VCaP (cell line): Measurements from ENCODE around the gene CLASP1.

Source experiments
- H3K27ac ChIP-seq: fragments of 450-650 bp; 2 replicates; pipeline ENCODE4 v1.5.1; 2017
- TF ChIP-seq, protein P1 (sequence below): fragments of 450-650 bp; conservative IDR thresholded peaks from 2 replicates; pipeline ENCODE4 v1.5.1; 2017; ENCODE audit warnings: mild to moderate bottlenecking, moderate library complexity

Gene CLASP1

DNA sequence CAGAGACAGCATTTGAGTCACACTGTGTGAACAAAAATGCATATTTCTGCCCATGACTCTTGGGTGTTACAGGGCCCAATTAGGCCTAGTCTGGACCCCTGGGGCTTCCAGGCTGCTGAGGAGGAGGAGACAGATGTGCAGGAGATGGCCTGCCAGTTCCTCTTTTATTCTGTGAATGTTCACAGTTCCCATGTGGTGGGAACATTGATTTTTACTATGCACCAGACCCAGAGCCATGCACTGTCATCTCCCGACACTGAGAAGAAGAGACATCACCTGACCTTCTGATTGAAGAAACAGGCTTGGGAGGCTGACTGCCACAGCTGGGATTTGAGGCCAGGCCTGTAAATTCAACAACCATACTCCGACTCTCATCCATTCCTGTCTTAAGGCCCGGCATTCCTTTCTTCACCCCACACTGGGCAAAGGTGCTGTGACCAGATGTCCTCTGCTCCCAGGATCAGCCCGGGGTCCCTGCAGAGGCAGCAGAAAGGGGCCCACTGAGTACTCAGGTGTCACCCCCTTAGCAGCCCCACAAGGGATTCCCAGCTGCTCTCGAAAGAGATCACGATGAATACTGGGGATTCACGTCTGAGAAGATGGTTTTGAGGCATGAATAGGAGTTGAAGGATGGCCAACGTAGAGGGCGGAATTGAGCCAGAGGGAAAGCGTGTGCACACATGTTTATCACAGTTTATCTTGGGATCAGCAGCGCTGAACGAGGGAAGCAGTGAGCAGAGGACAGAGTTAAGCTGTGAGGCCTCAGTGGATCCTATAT lies 360.6 kb downstream of the CLASP1 start:
- no peak overlapping the region for H3K27ac ChIP-seq
- TF ChIP-seq, protein P1, sequence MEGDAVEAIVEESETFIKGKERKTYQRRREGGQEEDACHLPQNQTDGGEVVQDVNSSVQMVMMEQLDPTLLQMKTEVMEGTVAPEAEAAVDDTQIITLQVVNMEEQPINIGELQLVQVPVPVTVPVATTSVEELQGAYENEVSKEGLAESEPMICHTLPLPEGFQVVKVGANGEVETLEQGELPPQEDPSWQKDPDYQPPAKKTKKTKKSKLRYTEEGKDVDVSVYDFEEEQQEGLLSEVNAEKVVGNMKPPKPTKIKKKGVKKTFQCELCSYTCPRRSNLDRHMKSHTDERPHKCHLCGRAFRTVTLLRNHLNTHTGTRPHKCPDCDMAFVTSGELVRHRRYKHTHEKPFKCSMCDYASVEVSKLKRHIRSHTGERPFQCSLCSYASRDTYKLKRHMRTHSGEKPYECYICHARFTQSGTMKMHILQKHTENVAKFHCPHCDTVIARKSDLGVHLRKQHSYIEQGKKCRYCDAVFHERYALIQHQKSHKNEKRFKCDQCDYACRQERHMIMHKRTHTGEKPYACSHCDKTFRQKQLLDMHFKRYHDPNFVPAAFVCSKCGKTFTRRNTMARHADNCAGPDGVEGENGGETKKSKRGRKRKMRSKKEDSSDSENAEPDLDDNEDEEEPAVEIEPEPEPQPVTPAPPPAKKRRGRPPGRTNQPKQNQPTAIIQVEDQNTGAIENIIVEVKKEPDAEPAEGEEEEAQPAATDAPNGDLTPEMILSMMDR: no peak

DNA sequence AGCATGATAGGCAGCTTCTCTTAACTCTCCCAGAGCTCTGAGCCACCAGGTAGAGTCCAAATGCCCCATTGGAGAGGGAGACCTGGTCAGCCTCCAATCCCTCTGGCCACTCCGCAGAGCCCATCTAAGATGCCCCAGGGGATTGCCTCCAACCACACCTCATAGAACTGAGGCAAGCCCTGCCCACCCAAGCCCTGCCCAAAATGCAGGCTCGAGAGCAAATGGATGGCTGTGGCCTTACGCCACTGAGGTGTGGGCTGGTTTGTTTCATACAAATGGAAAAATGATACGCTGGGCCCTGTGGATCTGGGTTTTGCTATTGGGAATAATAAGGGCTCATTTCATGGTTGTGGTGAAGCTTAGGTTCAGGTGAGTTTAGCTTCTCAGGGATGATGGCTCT lies 361.3 kb downstream of the CLASP1 start:
- TF ChIP-seq, protein P1: no peak
- H3K27ac ChIP-seq: no peak overlapping the region
